Hindlimb muscle (tissue), 1 donor: ENCODE results near the gene EFCAB8. TPM values are rescaled to one million over a fixed set of nuclear protein-coding genes. Genes with fewer than 3 reads are reported as not detected.
"Not testable (repeated sequence)": the region's sequence is repeated elsewhere in the genome, so short reads cannot be mapped to it uniquely, and the experiment has no call there.

Source experiments
- DNase-seq: peaks from one replicate; pipeline ENCODE4 v3.0.0-alpha.2; 2013
- polyA plus RNA-seq: library from polyadenylated mRNA; unstranded; fragments of 120-200 nt; gene quantifications from one replicate; pipeline ENCODE4 v1.2.1, GENCODE V29; 2013; ENCODE audit not compliant: insufficient read length

EFCAB8 gene
- polyA plus RNA-seq, 1 donor = 0.15 TPM

GRCh38 chr20:32973077-32973717, 114.5 kb downstream of the EFCAB8 start:
- no peak for DNase-seq

- not testable (repeated sequence) for DNase-seq
These were observed 115.7 kb downstream of the EFCAB8 start for GRCh38 chr20:32974204-32975064.

GRCh38 chr20:32975121-32975520, 116.4 kb downstream of the EFCAB8 start:
- DNase-seq = not testable (repeated sequence)

GRCh38 chr20:32975698-32976674, 117.3 kb downstream of the EFCAB8 start:
- DNase-seq = no peak

GRCh38 chr20:32976746-32977145, 118.0 kb downstream of the EFCAB8 start:
- DNase-seq = no peak

- DNase-seq = no peak
These were observed 118.7 kb downstream of the EFCAB8 start for GRCh38 chr20:32977281-32978008.

GRCh38 chr20:32978009-32978335, 119.2 kb downstream of the EFCAB8 start:
- DNase-seq = no peak

GRCh38 chr20:32979201-32979998, 120.7 kb downstream of the EFCAB8 start:
- DNase-seq = no peak

GRCh38 chr20:32980131-32980941, 121.6 kb downstream of the EFCAB8 start:
- no peak for DNase-seq

GRCh38 chr20:32980990-32981389, 122.3 kb downstream of the EFCAB8 start:
- DNase-seq = no peak

- no peak for DNase-seq
These were observed 124.1 kb downstream of the EFCAB8 start for GRCh38 chr20:32982617-32983458.

GRCh38 chr20:32983459-32984112, 124.9 kb downstream of the EFCAB8 start:
- no peak for DNase-seq

- no peak for DNase-seq
These were observed 125.5 kb downstream of the EFCAB8 start for GRCh38 chr20:32984196-32984595.

GRCh38 chr20:32984631-32985354, 126.1 kb downstream of the EFCAB8 start:
- DNase-seq = no peak

- DNase-seq = no peak
These were observed 126.9 kb downstream of the EFCAB8 start for GRCh38 chr20:32985596-32985995.

- DNase-seq = no peak
These were observed 127.7 kb downstream of the EFCAB8 start for GRCh38 chr20:32986331-32986966.

GRCh38 chr20:32987044-32987825, 128.5 kb downstream of the EFCAB8 start:
- no peak for DNase-seq
